Osteocyte (in vitro differentiated cells): Measurements from ENCODE around the gene TIMM44. TPM values are rescaled to one million over a fixed set of nuclear protein-coding genes. Genes with fewer than 3 reads are reported as not detected.

Source experiments
- DNase-seq: peaks from one replicate; pipeline ENCODE4 v3.0.0; 2021; ENCODE audit warnings: mixed read lengths; ENCODE audit not compliant: unreplicated experiment; ENCODE audit errors: extremely low spot score
- H3K27ac Mint-ChIP-seq: one replicate; pipeline ENCODE4 v1.8.0; 2021; ENCODE audit warnings: mild to moderate bottlenecking, mixed read lengths; ENCODE audit not compliant: unreplicated experiment
- H3K27me3 Mint-ChIP-seq: one replicate; pipeline ENCODE4 v1.8.0; 2021; ENCODE audit warnings: mixed read lengths; ENCODE audit not compliant: unreplicated experiment
- H3K36me3 Mint-ChIP-seq: one replicate; pipeline ENCODE4 v1.8.0; 2021; ENCODE audit warnings: mixed read lengths; ENCODE audit not compliant: unreplicated experiment
- H3K4me1 Mint-ChIP-seq: one replicate; pipeline ENCODE4 v1.8.0; 2021; ENCODE audit warnings: mixed read lengths; ENCODE audit not compliant: unreplicated experiment
- H3K4me3 Mint-ChIP-seq: one replicate; pipeline ENCODE4 v1.8.0; 2021; ENCODE audit warnings: mild to moderate bottlenecking, moderate library complexity, mixed read lengths; ENCODE audit not compliant: unreplicated experiment
- H3K9me3 Mint-ChIP-seq: one replicate; pipeline ENCODE4 v1.8.0; 2021; ENCODE audit warnings: mixed read lengths; ENCODE audit not compliant: unreplicated experiment
- CTCF ChIP-seq: fragments of 200-600 bp; sonication (generic); IDR thresholded peaks from 2 replicates; pipeline ENCODE4 v1.5.0; 2021; ENCODE audit warnings: antibody characterized with exemption, mild to moderate bottlenecking, moderate library complexity
- total RNA-seq: library from RNA; stranded (reverse); gene quantifications from 2 replicates; pipeline ENCODE4 v1.2.1, GENCODE V29; 2021

The TIMM44 gene
- total RNA-seq, 1 donor from 2014 or later, result 73.4 TPM

- H3K27me3 Mint-ChIP-seq, result no peaks in the 10 kb centered on the region
- TF ChIP-seq CTCF, result no peak
- H3K9me3 Mint-ChIP-seq, result no peaks in the 10 kb centered on the region
- DNase-seq, result no peak
- H3K36me3 Mint-ChIP-seq, result peaks cover 42% of the 10 kb centered on the region
- no peak overlapping the region for H3K4me3 Mint-ChIP-seq
- peak overlapping the region; percentile 67 for H3K27ac Mint-ChIP-seq
- peaks cover 24% of the 10 kb centered on the region for H3K4me1 Mint-ChIP-seq
Observed at GRCh38 chr19:7986321-7987113, 43.1 kb upstream of the TIMM44 start.

GRCh38 chr19:7985481-7985911, 42.0 kb upstream of the TIMM44 start:
- Mint-ChIP-seq H3K27me3 (no peaks in the 10 kb centered on the region), H3K27ac (no peak overlapping the region), H3K4me3 (no peak overlapping the region), H3K36me3 (peaks cover 41% of the 10 kb centered on the region), H3K4me1 (peaks cover 24% of the 10 kb centered on the region), H3K9me3 (no peaks in the 10 kb centered on the region)
- TF ChIP-seq CTCF, result no peak
- no peak for DNase-seq

- H3K36me3 Mint-ChIP-seq, result peaks cover 41% of the 10 kb centered on the region
- no peak overlapping the region for H3K27ac Mint-ChIP-seq
- H3K27me3 Mint-ChIP-seq, result no peaks in the 10 kb centered on the region
- peaks cover 24% of the 10 kb centered on the region for H3K4me1 Mint-ChIP-seq
- TF ChIP-seq CTCF, result no peak
- no peak overlapping the region for H3K4me3 Mint-ChIP-seq
- H3K9me3 Mint-ChIP-seq, result no peaks in the 10 kb centered on the region
- no peak for DNase-seq
Observed at GRCh38 chr19:7983995-7984837, 40.8 kb upstream of the TIMM44 start.

- H3K4me1 Mint-ChIP-seq, result peaks cover 20% of the 10 kb centered on the region
- no peaks in the 10 kb centered on the region for H3K27me3 Mint-ChIP-seq
- H3K4me3 Mint-ChIP-seq, result no peak overlapping the region
- no peak overlapping the region for H3K27ac Mint-ChIP-seq
- no peaks in the 10 kb centered on the region for H3K9me3 Mint-ChIP-seq
- DNase-seq, result no peak
- no peak for TF ChIP-seq CTCF
- H3K36me3 Mint-ChIP-seq, result peaks cover 33% of the 10 kb centered on the region
Observed at GRCh38 chr19:7983286-7983950, 40.0 kb upstream of the TIMM44 start.
